ENCODE results near the gene PBX1.

DNA sequence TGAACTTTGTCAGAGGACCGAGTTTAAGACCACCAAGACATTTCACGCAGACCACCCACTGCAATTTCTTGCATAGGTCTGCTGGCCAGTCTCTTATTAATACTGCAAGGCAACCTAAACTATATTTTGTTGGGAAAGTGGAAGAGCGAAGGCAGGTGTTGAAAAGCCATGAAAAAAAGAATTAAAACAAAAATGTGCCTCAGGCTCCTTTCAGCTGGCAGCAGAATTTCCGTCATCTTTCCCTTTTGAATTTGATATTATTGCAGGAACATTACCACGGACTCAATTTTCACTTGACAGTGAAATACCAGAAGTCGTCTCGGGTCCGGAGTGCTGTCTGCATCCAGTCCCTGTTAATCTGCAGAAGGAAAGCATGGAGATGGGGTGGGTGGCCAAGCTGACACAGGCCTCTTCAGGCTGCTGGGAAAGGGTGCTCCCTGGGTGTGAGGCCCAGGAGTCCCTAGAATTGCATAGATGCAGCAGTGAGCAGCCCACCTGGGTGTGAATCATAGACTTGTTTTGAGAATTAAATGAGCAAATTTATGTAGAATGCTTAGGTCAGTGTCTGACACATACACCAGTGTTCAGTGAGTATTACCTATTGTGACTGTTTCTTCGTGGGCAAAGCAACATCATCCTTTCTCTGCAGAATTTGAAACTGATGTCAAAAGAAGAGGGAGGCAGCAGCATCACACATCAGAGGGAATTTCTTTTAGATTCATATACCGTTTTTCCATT is 150.7 kb downstream of the PBX1 start:
- TF ChIP-seq, protein P1, sequence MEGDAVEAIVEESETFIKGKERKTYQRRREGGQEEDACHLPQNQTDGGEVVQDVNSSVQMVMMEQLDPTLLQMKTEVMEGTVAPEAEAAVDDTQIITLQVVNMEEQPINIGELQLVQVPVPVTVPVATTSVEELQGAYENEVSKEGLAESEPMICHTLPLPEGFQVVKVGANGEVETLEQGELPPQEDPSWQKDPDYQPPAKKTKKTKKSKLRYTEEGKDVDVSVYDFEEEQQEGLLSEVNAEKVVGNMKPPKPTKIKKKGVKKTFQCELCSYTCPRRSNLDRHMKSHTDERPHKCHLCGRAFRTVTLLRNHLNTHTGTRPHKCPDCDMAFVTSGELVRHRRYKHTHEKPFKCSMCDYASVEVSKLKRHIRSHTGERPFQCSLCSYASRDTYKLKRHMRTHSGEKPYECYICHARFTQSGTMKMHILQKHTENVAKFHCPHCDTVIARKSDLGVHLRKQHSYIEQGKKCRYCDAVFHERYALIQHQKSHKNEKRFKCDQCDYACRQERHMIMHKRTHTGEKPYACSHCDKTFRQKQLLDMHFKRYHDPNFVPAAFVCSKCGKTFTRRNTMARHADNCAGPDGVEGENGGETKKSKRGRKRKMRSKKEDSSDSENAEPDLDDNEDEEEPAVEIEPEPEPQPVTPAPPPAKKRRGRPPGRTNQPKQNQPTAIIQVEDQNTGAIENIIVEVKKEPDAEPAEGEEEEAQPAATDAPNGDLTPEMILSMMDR (IDR thresholded peaks at IDR 0.05; ENCODE audit: low read depth, low read length, missing input control): no peak
- TF ChIP-seq EGR1 (IDR thresholded peaks at IDR 0.05; ENCODE audit: low read depth in 2 of 2) (no peak), JUND (IDR thresholded peaks at IDR 0.05) (no peak), NR2F2 (IDR thresholded peaks at IDR 0.05) (no peak), YY1 (IDR thresholded peaks at IDR 0.05) (no peak)
- TF ChIP-seq, protein P2, sequence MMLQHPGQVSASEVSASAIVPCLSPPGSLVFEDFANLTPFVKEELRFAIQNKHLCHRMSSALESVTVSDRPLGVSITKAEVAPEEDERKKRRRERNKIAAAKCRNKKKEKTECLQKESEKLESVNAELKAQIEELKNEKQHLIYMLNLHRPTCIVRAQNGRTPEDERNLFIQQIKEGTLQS (IDR thresholded peaks at IDR 0.05): no peak
